B cell (primary cell): ENCODE data around the gene EIF2S3B. TPM values are rescaled to one million over a fixed set of nuclear protein-coding genes. Genes with fewer than 3 reads are reported as not detected.

ENCODE experiments used
- ATAC-seq: fragments of 200-7000 bp; cut with Tn5 transposase; one replicate; pipeline ENCODE4 v1.10.0; 2021; ENCODE audit warnings: low read depth, mild to moderate bottlenecking, moderate number of reproducible peaks, moderate library complexity
- CTCF ChIA-PET: fragments of 350-600 bp; sonication (Branson Sonifier 250); formaldehyde crosslinking; loops from one replicate; lab custom pipeline; 2021; ENCODE audit warnings: antibody characterized with exemption, inconsistent platforms; lab: Charles Lee
- POLR2A ChIA-PET: fragments of 350-600 bp; sonication (Branson Sonifier 250); formaldehyde crosslinking; loops from one replicate; lab custom pipeline; 2021; ENCODE audit warnings: antibody characterized with exemption; lab: Charles Lee
- DNase-seq: peaks from one replicate; pipeline ENCODE4 v3.0.0; 2013
- H2AFZ ChIP-seq: 2 replicates; pipeline ENCODE4 v1.6.1; 2012; ENCODE audit warnings: mild to moderate bottlenecking, low read depth, low read length; ENCODE audit not compliant: insufficient read depth, poor library complexity, severe bottlenecking
- H3K27ac ChIP-seq, 2 donors: 1 replicate in 1 of 2; 2 replicates in 1 of 2; pipeline ENCODE4 v1.5.1; 2012 to 2013; ENCODE audit warnings: low read length in 2 of 2, mild to moderate bottlenecking in 2 of 2, moderate library complexity in 1 of 2
- H3K27me3 ChIP-seq, 4 experiments: fragments of 200-600 bp in 1 of 4; sonication (generic) in 1 of 4; replicated peaks in 1 of 4; 1 replicate in 2 of 4; 2 replicates in 2 of 4; pipeline versions ENCODE4 v1.6.1 to v1.7.0; 2013 to 2016; ENCODE audit warnings: low read length in 3 of 4, mild to moderate bottlenecking in 2 of 4, mixed read lengths in 1 of 4, moderate library complexity in 1 of 4; ENCODE audit not compliant: insufficient read depth in 4 of 4, control insufficient read depth in 3 of 4; ENCODE audit errors: control extremely low read depth in 1 of 4
- H3K36me3 ChIP-seq, 2 experiments: replicated peaks in 1 of 2; 1 replicate in 1 of 2; 2 replicates in 1 of 2; pipeline versions ENCODE4 v1.6.1 to v1.7.1; 2013; ENCODE audit warnings: low read length in 1 of 2; ENCODE audit not compliant: insufficient read depth in 2 of 2, control insufficient read depth in 1 of 2; ENCODE audit errors: control extremely low read depth in 1 of 2, extremely low read depth in 1 of 2
- H3K4me1 ChIP-seq, 2 donors: fragments of 200-600 bp in 1 of 2; sonication (generic) in 1 of 2; 1 replicate in 1 of 2; 2 replicates in 1 of 2; pipeline versions ENCODE4 v1.5.1 to v1.6.1; 2013 to 2017; ENCODE audit warnings: low read length in 2 of 2; ENCODE audit not compliant: control insufficient read depth in 2 of 2, insufficient read depth in 2 of 2
- H3K4me2 ChIP-seq: replicated peaks from 2 replicates; pipeline ENCODE3; 2012; ENCODE audit warnings: mild to moderate bottlenecking, low read depth, low read length; ENCODE audit not compliant: poor library complexity, severe bottlenecking
- H3K4me3 ChIP-seq, 5 experiments: fragments of 200-600 bp in 1 of 5; sonication (generic) in 1 of 5; 1 replicate in 3 of 5; 2 replicates in 2 of 5; pipeline versions ENCODE4 v1.5.1 to v1.7.0; 2011 to 2016; ENCODE audit warnings: low read length in 4 of 5, mild to moderate bottlenecking in 4 of 5, low read depth in 2 of 5, control low read depth in 1 of 5, moderate library complexity in 1 of 5; ENCODE audit not compliant: insufficient read depth in 1 of 5; ENCODE audit errors: control extremely low read depth in 1 of 5, extremely low read depth in 1 of 5
- H3K79me2 ChIP-seq: fragments of 200-600 bp; sonication (generic); one replicate; pipeline ENCODE4 v1.6.0; 2016; ENCODE audit warnings: low read length; ENCODE audit not compliant: control insufficient read depth, insufficient read depth
- H3K9ac ChIP-seq: fragments of 200-600 bp; sonication (generic); 2 replicates; pipeline ENCODE4 v1.6.1; 2017; ENCODE audit warnings: mild to moderate bottlenecking, low read length, moderate library complexity
- H3K9me3 ChIP-seq, 3 donors: one replicate each; pipeline versions ENCODE4 v1.6.1 to v1.7.1; 2013; ENCODE audit warnings: low read length in 2 of 3; ENCODE audit not compliant: control insufficient read depth in 2 of 3, insufficient read depth in 1 of 3; ENCODE audit errors: control extremely low read depth in 1 of 3
- H4K20me1 ChIP-seq: 2 replicates; pipeline ENCODE4 v1.6.0; 2012; ENCODE audit warnings: mild to moderate bottlenecking, low read length; ENCODE audit not compliant: insufficient read depth, control insufficient read depth, poor library complexity, severe bottlenecking
- H3K27ac Mint-ChIP-seq: one replicate; pipeline ENCODE4 v1.8.0; 2021; ENCODE audit warnings: mixed read lengths
- H3K27me3 Mint-ChIP-seq: one replicate; pipeline ENCODE4 v1.8.0; 2021; ENCODE audit warnings: mixed read lengths
- H3K4me1 Mint-ChIP-seq: one replicate; pipeline ENCODE4 v1.8.0; 2021; ENCODE audit warnings: mixed read lengths
- H3K4me3 Mint-ChIP-seq: one replicate; pipeline ENCODE4 v1.8.0; 2021; ENCODE audit warnings: mixed read lengths
- H3K9me3 Mint-ChIP-seq: one replicate; pipeline ENCODE4 v1.8.0; 2022; ENCODE audit warnings: mixed read lengths; ENCODE audit not compliant: insufficient read depth
- EZH2 ChIP-seq: IDR thresholded peaks from 2 replicates; pipeline ENCODE4 v1.6.1; 2012; ENCODE audit warnings: borderline replicate concordance, low read depth, mild to moderate bottlenecking, moderate library complexity, low read length; ENCODE audit not compliant: insufficient read depth, poor library complexity, severe bottlenecking
- WGBS: methylation state at CpG from one replicate; pipeline ENCODE4 v1.1.5; 2013; ENCODE audit warnings: missing lambda C conversion rate; ENCODE audit not compliant: insufficient coverage; 5-methylcytosine and 5-hydroxymethylcytosine counted together
- intact Hi-C: fragments of 100-400 bp; cut with micrococcal nuclease; formaldehyde crosslinking; loops from one replicate; pipeline ENCODE4 v1.10.0; 2022
- polyA plus RNA-seq: library from polyadenylated mRNA; depleted of rRNA; stranded (reverse); fragments of >200 nt; gene quantifications from 2 replicates; pipeline ENCODE4 v1.2.3, GENCODE V29; 2012
- total RNA-seq, 2 donors: library from RNA; stranded (reverse); fragments of 120-200 nt in 1 of 2; gene quantifications; 1 replicate in 1 of 2; 2 replicates in 1 of 2; pipeline versions ENCODE4 v1.2.3 to v1.2.4, GENCODE V29; 2013 to 2022
- TF ChIP-seq, protein P1 (sequence below): fragments of 200-600 bp; IDR thresholded peaks from one replicate; pipeline ENCODE4 v1.8.0; 2022; ENCODE audit warnings: antibody characterized with exemption, mild to moderate bottlenecking

EIF2S3B gene
- total and polyA plus RNA-seq, 2 donors (not counting 1 experiment from before 2014, with no cell fraction given) = 0.45 to 0.54 TPM

GRCh38 chr12:10497602-10498001 is 8.1 kb upstream of the EIF2S3B start:
- intact Hi-C loops = no loop called here
- CTCF ChIA-PET = no interaction called here
- Mint-ChIP-seq H3K27me3 (peaks cover 29% of the 10 kb centered on the region), H3K27ac (no peak overlapping the region), H3K4me3 (no peak overlapping the region), H3K4me1 (no peaks in the 10 kb centered on the region), H3K9me3 (no peaks in the 10 kb centered on the region)
- DNase-seq (no peak), ATAC-seq (no peak)
- H3K36me3 ChIP-seq = no peaks in the 10 kb centered on the region
- POLR2A ChIA-PET = no interaction called here
- H3K9ac ChIP-seq = no peak overlapping the region
- H3K4me3 ChIP-seq = no peak overlapping the region
- TF ChIP-seq EZH2 = no peak
- TF ChIP-seq, protein P1, sequence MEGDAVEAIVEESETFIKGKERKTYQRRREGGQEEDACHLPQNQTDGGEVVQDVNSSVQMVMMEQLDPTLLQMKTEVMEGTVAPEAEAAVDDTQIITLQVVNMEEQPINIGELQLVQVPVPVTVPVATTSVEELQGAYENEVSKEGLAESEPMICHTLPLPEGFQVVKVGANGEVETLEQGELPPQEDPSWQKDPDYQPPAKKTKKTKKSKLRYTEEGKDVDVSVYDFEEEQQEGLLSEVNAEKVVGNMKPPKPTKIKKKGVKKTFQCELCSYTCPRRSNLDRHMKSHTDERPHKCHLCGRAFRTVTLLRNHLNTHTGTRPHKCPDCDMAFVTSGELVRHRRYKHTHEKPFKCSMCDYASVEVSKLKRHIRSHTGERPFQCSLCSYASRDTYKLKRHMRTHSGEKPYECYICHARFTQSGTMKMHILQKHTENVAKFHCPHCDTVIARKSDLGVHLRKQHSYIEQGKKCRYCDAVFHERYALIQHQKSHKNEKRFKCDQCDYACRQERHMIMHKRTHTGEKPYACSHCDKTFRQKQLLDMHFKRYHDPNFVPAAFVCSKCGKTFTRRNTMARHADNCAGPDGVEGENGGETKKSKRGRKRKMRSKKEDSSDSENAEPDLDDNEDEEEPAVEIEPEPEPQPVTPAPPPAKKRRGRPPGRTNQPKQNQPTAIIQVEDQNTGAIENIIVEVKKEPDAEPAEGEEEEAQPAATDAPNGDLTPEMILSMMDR = no peak
- H2AFZ ChIP-seq = no peak overlapping the region
- 78% methylated on average over 2 of the region's 2 CpGs for WGBS
- H3K4me2 ChIP-seq = no peak overlapping the region
- H3K27me3 ChIP-seq = no peaks in the 10 kb centered on the region
- no peaks in the 10 kb centered on the region for H3K4me1 ChIP-seq
- no peaks in the 10 kb centered on the region for H3K9me3 ChIP-seq
- no peak overlapping the region for H3K27ac ChIP-seq
- no peaks in the 10 kb centered on the region for H4K20me1 ChIP-seq
- no peaks in the 10 kb centered on the region for H3K79me2 ChIP-seq

DNA sequence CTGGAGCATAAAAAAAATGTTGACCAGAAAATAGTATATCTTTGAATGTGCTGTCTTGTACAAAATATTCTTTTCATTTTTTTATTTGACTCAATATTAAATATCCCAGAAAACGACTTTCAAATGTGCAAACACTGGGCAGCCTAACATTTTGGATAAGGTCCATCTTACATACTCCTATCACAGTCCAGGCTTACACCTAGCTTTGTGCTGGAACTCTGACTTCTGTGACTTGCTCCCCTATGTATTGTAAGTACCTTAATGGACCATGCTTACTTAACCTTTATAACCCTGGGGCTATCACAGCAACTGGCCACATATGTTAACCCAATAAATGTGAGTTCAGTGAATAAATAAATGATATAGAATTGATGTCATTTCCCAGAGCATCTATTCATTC is 7.6 kb upstream of the EIF2S3B start:
- 80% methylated on average over 1 of the region's 1 CpG for WGBS
- ChIA-PET POLR2A (no interaction called here), CTCF (no interaction called here)
- Histone ChIP-seq H3K9me3 (no peaks in the 10 kb centered on the region), H3K4me2 (no peak overlapping the region), H3K79me2 (no peaks in the 10 kb centered on the region), H3K27me3 (no peaks in the 10 kb centered on the region), H3K4me3 (no peak overlapping the region), H3K27ac (no peak overlapping the region), H3K4me1 (no peaks in the 10 kb centered on the region), H2AFZ (no peak overlapping the region), H4K20me1 (no peaks in the 10 kb centered on the region), H3K36me3 (no peaks in the 10 kb centered on the region), H3K9ac (no peak overlapping the region)
- DNase-seq (no peak), ATAC-seq (no peak)
- intact Hi-C loops = no loop called here
- Mint-ChIP-seq H3K4me1 (no peaks in the 10 kb centered on the region), H3K9me3 (no peaks in the 10 kb centered on the region), H3K27me3 (peaks cover 32% of the 10 kb centered on the region), H3K4me3 (no peak overlapping the region), H3K27ac (no peak overlapping the region)
- TF ChIP-seq, protein P1 = no peak
- TF ChIP-seq EZH2 = no peak
